Stimulated activated CD8-positive, alpha-beta memory T cell treated with anti-CD3 and anti-CD28 coated beads, Interleukin-15, amount 100 ng/mL, for 24 hours (primary cell): ENCODE results near the gene AMDHD2.
"Not testable (repeated sequence)": the region's sequence is repeated elsewhere in the genome, so short reads cannot be mapped to it uniquely, and the experiment has no call there.

Experiments
- DNase-seq: peaks from one replicate; pipeline ENCODE4 v3.0.0-alpha.2; 2020; ENCODE audit warnings: low read depth

AMDHD2 gene

DNA sequence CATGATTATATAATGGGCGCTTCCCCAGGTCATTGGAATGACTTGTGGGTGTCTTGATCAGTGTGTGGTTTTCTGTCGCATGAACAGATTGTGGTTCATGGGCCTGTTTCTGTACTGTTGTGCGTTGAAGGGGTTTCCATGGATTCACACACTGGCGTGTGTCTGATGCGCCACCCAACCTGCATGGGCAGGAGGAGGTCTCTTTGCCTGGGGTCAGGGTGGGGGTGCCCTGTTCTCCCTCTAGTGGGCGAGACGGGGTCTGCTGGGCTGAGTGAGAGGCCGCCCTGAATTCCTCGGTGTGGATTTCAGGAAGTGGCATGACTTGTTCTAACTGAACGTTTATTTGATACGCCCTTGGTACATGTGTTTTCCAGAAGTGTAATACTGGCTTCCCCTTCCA, 60.0 kb downstream of the AMDHD2 start:
- DNase-seq = not testable (repeated sequence)

DNA sequence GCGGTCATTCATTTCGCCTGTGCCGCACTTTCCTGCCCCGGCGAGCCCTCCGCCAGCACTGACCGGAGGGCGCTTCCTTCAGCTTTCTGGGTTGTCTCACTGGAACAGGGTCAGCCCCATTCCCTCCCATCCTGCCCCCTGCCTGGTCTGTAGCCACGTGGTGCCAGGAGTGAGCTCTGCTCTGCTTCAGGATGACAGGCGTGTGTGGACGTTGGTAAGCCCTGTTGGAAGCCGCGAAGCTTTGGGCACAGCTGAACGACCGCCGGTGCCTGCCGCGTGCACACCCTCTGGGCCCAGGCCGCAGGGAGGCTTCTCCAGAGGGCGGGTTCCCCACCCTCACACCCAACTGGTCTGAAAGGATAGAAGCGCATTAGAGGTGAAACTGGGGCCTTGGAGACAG, 60.6 kb downstream of the AMDHD2 start:
- not testable (repeated sequence) for DNase-seq
